ENCODE measurements around the gene CDRT15.
"Not testable (repeated sequence)": the region's sequence is repeated elsewhere in the genome, so short reads cannot be mapped to it uniquely, and the experiment has no call there.

CDRT15 gene

DNA sequence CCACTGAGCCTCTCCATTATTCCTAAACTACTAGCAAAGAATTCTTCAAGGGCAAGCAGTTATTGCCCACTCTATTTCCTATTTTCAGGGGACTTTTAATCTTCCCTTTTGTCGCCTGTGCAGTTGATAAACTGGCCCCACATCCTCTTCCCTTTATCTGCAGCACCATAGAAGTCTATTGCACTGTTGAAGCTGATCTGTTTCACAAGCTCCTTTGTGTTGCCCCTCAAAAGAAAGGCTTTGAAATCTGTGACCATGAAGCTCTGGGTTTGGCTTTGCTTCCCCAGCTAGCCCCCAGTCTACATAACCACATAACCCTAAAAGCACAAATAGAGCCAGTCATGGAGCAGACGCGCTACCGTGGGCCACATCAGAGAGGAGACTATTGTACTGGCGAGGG is 37.1 kb downstream of the CDRT15 start:
- CTCF ChIA-PET: interaction anchor here (1.0 to 1.9 kb wide), 3 partner anchors 9 to 727 kb away, joined by 3 to 4 read pairs (median 4); no protein-coding TSS in a partner anchor
- DNase-seq (ENCODE audit: extremely low spot score): no peak
- POLR2A ChIA-PET: no interaction called here
- TF ChIP-seq, protein P1, sequence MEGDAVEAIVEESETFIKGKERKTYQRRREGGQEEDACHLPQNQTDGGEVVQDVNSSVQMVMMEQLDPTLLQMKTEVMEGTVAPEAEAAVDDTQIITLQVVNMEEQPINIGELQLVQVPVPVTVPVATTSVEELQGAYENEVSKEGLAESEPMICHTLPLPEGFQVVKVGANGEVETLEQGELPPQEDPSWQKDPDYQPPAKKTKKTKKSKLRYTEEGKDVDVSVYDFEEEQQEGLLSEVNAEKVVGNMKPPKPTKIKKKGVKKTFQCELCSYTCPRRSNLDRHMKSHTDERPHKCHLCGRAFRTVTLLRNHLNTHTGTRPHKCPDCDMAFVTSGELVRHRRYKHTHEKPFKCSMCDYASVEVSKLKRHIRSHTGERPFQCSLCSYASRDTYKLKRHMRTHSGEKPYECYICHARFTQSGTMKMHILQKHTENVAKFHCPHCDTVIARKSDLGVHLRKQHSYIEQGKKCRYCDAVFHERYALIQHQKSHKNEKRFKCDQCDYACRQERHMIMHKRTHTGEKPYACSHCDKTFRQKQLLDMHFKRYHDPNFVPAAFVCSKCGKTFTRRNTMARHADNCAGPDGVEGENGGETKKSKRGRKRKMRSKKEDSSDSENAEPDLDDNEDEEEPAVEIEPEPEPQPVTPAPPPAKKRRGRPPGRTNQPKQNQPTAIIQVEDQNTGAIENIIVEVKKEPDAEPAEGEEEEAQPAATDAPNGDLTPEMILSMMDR (IDR thresholded peaks at IDR 0.05; ENCODE audit: control extremely low read depth, extremely low read depth, low read depth, missing control alignments): no peak

DNA sequence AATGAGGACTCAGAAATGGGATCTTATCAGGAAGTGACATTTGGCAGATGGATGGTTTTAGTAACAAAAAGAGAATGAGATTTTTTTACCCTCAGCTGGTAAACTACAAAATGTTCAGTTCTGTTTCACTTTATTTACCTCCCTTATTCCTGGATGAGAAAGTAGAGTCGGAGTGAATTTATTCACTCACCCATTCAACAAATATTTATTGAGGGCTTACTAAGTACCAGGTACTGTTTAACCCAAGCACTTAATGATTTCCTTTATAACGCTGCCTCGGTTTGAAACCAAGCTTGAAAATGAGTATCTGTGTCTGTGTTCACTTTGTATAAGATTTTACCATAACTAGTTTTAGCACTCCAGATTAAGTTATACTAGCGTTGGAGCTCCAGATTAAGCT is 38.1 kb downstream of the CDRT15 start:
- DNase-seq (ENCODE audit: extremely low spot score): no peak
- POLR2A ChIA-PET: no interaction called here
- TF ChIP-seq, protein P1 (IDR thresholded peaks at IDR 0.05; ENCODE audit: control extremely low read depth, extremely low read depth, low read depth, missing control alignments): no peak
- CTCF ChIA-PET: interaction anchor here (1.0 to 1.9 kb wide), 2 partner anchors 10 to 728 kb away, joined by 3 to 4 read pairs; no protein-coding TSS in a partner anchor

DNA sequence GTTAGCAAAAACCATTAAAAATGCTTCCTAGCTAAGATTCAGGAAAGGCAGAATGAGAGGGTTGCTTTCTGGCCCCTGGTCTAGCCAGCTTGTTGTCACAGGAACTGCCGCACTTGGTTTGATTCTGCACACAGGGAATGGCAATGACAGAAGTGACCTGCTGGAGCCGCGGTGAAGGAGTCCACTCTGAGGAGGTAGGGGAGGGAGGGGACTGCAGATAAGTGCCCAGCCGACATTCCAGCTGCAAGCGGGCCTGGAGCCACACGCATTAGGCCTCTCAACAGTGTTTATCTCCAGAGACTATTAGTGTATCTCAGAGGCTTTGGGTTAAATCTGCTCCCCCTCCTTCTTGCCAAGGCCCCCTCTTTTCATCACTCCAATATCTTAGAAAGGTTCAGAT is 38.6 kb downstream of the CDRT15 start:
- DNase-seq (ENCODE audit: extremely low spot score): no peak
- TF ChIP-seq, protein P1 (IDR thresholded peaks at IDR 0.05; ENCODE audit: control extremely low read depth, extremely low read depth, low read depth, missing control alignments): no peak
- CTCF ChIA-PET: interaction anchor here (0.9 kb wide), 1 partner anchor 9 kb away, joined by 3 read pairs; no protein-coding TSS in a partner anchor
- POLR2A ChIA-PET: no interaction called here

DNA sequence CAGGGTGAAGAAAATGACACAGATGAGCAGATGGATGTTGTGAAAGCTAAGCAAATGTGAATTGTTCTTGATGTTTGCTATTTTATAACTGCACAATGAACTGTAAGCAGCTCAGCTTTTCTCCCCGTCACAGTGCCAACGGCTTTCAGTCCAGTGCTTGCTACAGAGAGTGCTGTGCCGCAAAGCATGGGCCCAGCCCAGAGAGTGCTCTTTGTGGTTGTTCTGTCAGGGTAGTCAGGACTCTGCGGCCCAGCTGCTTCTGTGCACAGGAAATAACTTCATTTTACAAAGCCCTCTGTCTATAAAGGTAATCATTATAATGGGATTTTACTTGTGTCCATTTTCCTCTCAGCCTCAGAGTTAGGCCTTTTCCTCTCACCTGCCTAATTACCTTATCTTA is 39.1 kb downstream of the CDRT15 start:
- CTCF ChIA-PET: interaction anchor here (0.9 kb wide), 1 partner anchor 9 kb away, joined by 3 read pairs; no protein-coding TSS in a partner anchor
- no peak for DNase-seq (ENCODE audit: extremely low spot score)
- POLR2A ChIA-PET: no interaction called here
- TF ChIP-seq, protein P1 (IDR thresholded peaks at IDR 0.05; ENCODE audit: control extremely low read depth, extremely low read depth, low read depth, missing control alignments): no peak

DNA sequence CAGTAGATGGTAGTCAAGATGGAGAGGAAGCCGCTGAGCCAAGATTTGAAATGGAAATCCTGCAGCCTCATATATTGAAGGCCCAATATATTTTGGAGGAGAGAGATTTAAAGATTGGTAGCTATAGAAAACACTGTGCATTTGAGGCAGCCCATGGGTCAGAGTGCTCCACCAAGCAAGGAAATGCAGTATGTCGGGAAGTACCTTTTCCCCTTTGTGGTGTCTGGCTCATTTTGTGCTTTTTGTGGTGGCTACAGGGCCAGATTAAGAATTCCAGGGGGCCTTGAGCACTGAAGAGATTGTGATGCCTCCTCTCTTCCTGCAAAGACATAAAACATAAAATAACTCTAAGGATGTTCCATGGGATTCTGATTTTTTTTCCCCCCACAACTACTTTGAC is 39.6 kb downstream of the CDRT15 start:
- CTCF ChIA-PET: interaction anchor here (0.9 kb wide), 1 partner anchor 10 kb away, joined by 3 read pairs; no protein-coding TSS in a partner anchor
- TF ChIP-seq, protein P1 (IDR thresholded peaks at IDR 0.05; ENCODE audit: control extremely low read depth, extremely low read depth, low read depth, missing control alignments): no peak
- DNase-seq (ENCODE audit: extremely low spot score): no peak
- POLR2A ChIA-PET: no interaction called here

DNA sequence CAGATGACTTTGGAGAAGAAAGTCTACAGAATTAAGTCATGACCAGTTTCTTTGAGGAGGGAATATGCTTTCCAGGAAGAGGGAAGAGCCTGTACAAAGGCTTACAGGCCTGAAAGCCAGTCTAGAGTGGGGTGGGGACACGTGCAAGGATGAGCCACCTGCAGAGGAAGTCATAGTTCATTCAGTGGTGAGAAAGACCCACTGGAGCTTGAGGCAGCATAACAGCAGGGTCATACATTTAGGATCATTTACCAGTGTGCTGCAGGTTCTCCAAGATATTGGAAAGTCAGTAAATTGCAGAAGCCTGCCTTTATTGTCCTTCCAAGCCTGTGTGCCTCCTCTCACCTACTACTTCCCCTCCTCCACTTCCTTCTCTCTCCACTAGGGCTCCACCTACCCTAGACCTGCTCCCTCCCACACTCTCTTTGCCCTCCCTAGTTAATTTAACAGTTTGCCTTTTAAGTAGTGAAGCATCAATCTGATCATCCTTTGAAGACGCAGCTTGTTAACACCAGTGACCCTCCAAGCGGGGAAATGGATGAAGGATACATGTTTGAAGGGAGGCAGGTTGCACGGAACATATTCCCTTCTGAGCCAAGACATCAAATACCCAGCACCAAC is 40.2 kb downstream of the CDRT15 start:
- no peak for DNase-seq (ENCODE audit: extremely low spot score)
- TF ChIP-seq, protein P1 (IDR thresholded peaks at IDR 0.05; ENCODE audit: control extremely low read depth, extremely low read depth, low read depth, missing control alignments): no peak
- ChIA-PET CTCF (no interaction called here), POLR2A (no interaction called here)

DNA sequence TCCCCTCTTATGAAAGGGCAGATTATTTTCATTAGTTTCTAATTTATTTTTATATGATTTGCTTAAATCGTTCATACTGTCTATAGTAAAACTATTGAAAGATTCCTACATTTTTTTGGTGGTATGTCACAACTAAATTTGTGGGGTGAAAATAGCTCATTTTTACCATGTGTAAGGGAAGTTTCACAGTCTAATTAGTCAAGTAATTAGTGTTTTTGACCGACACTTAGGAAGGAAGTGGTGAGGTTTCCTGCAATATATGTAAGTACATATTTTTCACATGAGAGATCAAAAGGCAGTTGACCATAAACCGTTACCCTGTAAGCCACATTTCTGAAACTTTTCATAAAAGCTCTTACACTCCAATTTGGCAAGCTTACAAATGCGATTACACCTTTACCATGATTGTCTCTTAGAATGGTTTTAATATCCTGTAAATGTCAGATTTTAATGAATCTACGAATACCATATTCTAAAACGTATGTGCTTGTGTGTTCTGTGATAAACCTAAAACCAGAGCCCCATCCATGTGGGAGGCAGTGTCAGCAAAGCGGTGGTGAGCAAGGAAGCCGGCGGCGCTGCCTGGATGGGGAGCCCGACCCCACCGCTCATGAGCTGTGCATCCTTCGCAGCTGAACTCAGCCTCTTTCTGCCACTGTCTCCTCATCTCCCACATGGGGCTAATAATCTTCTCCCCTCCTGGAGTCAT is 43.9 kb downstream of the CDRT15 start:
- CTCF ChIA-PET; DNase-seq (ENCODE audit: extremely low spot score); POLR2A ChIA-PET: not testable (repeated sequence)

DNA sequence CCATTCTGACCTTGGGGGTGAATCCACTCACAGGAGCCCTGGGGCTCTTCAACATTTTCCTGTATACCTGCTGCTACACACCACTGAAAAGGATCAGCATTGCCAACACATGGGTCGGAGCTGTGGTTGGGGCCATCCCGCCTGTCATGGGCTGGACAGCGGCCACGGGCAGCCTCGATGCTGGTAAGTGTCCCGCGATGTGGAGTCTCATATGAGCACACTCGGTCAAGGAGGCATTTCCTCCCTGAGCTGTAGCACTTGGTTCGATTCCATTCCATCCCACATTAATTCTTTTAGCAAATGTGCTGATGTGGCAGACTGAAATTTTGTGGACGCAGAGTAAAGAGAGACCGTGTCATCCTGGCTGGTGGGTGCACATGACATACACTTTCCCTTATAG is 44.6 kb downstream of the CDRT15 start:
- CTCF ChIA-PET; POLR2A ChIA-PET; DNase-seq (ENCODE audit: extremely low spot score): not testable (repeated sequence)

DNA sequence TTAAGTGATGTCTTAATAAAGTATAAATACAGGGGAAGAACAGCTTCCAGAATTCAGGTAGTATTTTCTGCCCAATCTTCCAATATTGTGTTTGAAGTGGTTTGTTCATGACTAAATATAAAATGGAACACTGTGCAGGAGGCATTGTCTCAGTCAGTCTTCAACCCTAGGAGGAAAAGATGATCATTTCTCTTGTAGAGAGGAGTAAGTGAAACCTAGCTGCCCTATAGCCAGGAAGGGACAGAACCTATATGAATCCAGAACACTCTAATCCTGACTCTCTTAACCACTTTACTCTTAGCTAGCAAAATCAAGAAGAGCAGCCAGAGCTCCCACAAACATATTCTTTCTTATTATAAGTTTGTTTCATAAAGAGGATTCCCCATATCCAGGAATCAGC is 45.2 kb downstream of the CDRT15 start:
- POLR2A ChIA-PET; CTCF ChIA-PET; DNase-seq (ENCODE audit: extremely low spot score): not testable (repeated sequence)

DNA sequence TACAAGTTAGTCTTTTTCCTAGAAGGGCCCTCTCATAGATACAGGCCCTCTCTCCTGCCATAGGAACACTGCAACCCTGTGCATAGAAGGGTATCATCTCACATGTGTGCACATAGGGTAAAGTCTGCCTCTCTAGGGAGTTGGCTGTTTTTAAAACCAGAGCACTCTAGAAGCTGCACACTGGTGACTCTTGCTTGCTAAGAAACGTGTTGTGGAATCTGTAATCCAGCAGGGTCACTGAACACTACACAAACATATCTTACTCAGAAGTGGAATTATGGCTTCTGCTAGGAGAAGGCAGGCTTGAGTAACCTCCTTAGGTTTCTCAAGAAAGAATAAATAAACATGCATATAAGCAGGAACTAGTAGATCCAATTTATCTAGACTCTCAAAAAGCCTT is 45.9 kb downstream of the CDRT15 start:
- DNase-seq (ENCODE audit: extremely low spot score); CTCF ChIA-PET; POLR2A ChIA-PET: not testable (repeated sequence)

DNA sequence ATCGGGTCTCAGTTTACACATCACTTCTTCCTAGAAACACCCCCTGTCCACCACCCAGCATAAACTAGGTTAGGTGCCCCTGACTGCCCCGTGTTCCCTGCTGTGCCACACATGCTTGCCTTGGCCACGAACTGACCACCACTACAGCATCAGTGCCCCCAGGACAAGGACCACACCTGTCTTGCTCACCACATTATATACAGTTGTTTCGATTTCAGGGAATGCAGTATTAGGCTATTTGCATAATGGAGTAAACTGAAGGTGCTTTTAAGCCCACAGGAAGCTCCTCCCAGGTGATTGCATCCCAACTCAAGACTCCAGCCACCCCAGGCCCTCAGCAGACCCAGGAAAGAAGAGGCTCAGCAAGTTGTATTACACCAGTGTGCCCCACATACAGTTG is 50.2 kb downstream of the CDRT15 start:
- POLR2A ChIA-PET, CTCF ChIA-PET: not testable (repeated sequence)

More for the DNA sequence above, 50.2 kb downstream of the CDRT15 start:
- not testable (repeated sequence) for DNase-seq (ENCODE audit: extremely low spot score)
